Nephron (organoid): ENCODE measurements around the gene NAXD.

Experiments
- H3K27ac Mint-ChIP-seq, 3 experiments: 2 replicates each; pipeline ENCODE4 v1.8.0; 2020; ENCODE audit warnings: mixed read lengths in 3 of 3, mild to moderate bottlenecking in 2 of 3, moderate library complexity in 1 of 3
- H3K27me3 Mint-ChIP-seq: 2 replicates; pipeline ENCODE4 v1.8.0; 2021; ENCODE audit warnings: low read depth, mild to moderate bottlenecking, moderate library complexity, mixed read lengths
- H3K36me3 Mint-ChIP-seq: 2 replicates; pipeline ENCODE4 v1.8.0; 2020; ENCODE audit warnings: low read depth, mixed read lengths
- H3K4me1 Mint-ChIP-seq: 2 replicates; pipeline ENCODE4 v1.8.0; 2020; ENCODE audit warnings: mixed read lengths
- H3K4me3 Mint-ChIP-seq, 3 experiments: 2 replicates each; pipeline ENCODE4 v1.8.0; 2020; ENCODE audit warnings: mild to moderate bottlenecking in 3 of 3, mixed read lengths in 3 of 3, moderate library complexity in 2 of 3
- H3K9me3 Mint-ChIP-seq: 2 replicates; pipeline ENCODE4 v1.8.0; 2020; ENCODE audit warnings: mixed read lengths
- TF ChIP-seq, protein P1 (sequence below), 3 experiments: fragments of 200-600 bp; sonication (generic); IDR thresholded peaks; one replicate each; pipeline ENCODE4 v1.5.0; 2021; ENCODE audit warnings: antibody characterized with exemption in 3 of 3; ENCODE audit not compliant: unreplicated experiment in 3 of 3

NAXD gene

DNA sequence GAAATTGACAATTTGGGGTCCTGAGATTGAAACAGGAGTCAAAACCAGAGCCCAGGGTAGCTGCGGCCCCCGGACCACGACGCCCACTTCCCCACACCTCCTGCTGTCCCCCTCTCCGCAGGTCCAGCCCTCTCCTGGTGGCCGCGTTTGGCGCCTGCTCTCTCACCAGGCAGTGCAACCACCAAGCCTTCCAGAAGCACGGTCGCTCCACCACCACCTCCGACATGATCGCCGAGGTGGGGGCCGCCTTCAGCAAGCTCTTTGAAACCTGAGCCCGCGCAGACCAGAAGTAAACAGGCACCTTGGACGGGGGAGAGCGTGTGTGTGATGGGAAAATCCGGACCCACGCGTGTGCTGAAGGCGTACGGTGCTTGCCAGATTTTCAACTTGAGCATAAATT is 22.9 kb downstream of the NAXD start:
- H3K4me1 Mint-ChIP-seq, result peaks cover 25% of the 10 kb centered on the region
- peaks cover 74% of the 10 kb centered on the region for H3K36me3 Mint-ChIP-seq
- TF ChIP-seq, protein P1, sequence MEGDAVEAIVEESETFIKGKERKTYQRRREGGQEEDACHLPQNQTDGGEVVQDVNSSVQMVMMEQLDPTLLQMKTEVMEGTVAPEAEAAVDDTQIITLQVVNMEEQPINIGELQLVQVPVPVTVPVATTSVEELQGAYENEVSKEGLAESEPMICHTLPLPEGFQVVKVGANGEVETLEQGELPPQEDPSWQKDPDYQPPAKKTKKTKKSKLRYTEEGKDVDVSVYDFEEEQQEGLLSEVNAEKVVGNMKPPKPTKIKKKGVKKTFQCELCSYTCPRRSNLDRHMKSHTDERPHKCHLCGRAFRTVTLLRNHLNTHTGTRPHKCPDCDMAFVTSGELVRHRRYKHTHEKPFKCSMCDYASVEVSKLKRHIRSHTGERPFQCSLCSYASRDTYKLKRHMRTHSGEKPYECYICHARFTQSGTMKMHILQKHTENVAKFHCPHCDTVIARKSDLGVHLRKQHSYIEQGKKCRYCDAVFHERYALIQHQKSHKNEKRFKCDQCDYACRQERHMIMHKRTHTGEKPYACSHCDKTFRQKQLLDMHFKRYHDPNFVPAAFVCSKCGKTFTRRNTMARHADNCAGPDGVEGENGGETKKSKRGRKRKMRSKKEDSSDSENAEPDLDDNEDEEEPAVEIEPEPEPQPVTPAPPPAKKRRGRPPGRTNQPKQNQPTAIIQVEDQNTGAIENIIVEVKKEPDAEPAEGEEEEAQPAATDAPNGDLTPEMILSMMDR (IDR thresholded peaks at IDR 0.05; ENCODE audit: unreplicated experiment in 3 of 3), result no peak
- H3K27ac Mint-ChIP-seq, result no peak overlapping the region
- no peak overlapping the region for H3K4me3 Mint-ChIP-seq
- no peaks in the 10 kb centered on the region for H3K9me3 Mint-ChIP-seq
- no peaks in the 10 kb centered on the region for H3K27me3 Mint-ChIP-seq

DNA sequence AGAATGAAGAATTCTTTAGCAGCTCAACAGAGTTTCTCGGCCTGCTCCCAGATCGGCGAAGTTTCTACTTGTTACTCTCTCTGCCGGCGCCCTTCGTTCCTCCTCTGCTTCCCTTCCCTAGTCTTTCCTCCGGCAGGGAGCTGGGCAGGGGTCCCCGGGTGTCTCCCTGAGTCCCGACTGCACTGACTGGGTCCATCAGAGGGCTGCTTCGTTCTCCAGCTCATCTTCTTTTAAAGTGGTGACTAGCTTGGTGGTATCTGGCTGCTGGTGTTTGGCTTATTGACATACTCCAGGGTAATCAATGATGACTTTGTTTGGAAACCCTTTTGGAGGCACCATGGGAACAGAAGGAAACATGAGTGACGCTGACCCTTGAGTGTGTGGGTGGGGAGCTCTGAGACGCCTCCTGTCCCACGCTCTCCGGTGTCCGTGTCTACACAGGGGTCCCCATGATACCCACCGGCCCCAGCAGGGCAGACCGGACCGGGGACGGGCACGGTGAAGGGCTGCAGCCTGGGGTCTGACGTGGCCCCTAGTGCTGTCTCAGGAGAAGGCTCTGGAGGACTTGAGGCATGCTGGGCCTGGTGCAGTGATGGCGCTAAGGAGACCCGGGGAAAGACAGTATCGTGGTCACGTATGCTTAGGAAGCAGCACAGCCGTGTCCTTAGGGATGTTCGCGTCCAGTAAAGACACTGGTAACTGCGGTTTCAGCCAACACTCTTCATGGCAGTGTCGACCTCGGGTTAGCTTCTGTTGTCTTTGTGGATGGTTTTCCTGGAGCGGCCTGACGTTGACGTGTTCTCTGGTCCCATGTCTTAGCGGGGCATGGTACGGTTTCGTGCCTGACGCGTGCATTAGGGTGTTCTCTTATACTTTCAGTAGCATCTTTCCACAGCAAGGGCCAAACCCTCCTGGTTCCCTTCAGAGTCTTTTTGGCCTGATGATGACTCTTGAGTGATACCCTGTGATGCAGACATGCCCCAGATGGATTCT is 23.8 kb downstream of the NAXD start:
- TF ChIP-seq, protein P1 (IDR thresholded peaks at IDR 0.05; ENCODE audit: unreplicated experiment in 3 of 3), result no peak
- no peak overlapping the region for H3K4me3 Mint-ChIP-seq
- peaks cover 26% of the 10 kb centered on the region for H3K4me1 Mint-ChIP-seq
- H3K36me3 Mint-ChIP-seq, result peaks cover 72% of the 10 kb centered on the region
- no peaks in the 10 kb centered on the region for H3K9me3 Mint-ChIP-seq
- no peaks in the 10 kb centered on the region for H3K27me3 Mint-ChIP-seq
- no peak overlapping the region for H3K27ac Mint-ChIP-seq

DNA sequence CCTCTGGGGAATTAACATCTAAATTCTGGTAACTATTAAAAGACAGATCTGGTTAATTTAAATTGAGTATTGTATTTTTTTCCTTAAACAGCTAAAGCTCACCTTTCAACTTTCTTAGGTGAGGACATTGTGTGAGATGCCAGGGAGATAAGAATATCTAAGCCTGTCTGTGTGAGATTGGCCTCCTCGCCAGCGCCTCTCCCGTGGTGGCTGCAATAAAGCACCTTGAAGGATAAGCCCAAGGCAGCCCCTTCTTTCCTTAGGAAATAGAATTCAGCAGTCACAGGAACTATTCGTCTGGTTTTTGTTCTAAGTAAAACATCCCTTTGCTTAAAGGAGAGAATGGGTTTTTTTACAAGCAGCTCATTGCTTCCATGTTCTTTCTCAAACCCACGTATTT is 24.6 kb downstream of the NAXD start:
- peak overlapping the region in 2 of 3 experiments; percentile 50 to 59 for H3K27ac Mint-ChIP-seq
- no peaks in the 10 kb centered on the region for H3K9me3 Mint-ChIP-seq
- H3K4me1 Mint-ChIP-seq, result peaks cover 26% of the 10 kb centered on the region
- TF ChIP-seq, protein P1 (IDR thresholded peaks at IDR 0.05; ENCODE audit: unreplicated experiment in 3 of 3), result no peak
- peaks cover 66% of the 10 kb centered on the region for H3K36me3 Mint-ChIP-seq
- no peaks in the 10 kb centered on the region for H3K27me3 Mint-ChIP-seq
- no peak overlapping the region for H3K4me3 Mint-ChIP-seq

DNA sequence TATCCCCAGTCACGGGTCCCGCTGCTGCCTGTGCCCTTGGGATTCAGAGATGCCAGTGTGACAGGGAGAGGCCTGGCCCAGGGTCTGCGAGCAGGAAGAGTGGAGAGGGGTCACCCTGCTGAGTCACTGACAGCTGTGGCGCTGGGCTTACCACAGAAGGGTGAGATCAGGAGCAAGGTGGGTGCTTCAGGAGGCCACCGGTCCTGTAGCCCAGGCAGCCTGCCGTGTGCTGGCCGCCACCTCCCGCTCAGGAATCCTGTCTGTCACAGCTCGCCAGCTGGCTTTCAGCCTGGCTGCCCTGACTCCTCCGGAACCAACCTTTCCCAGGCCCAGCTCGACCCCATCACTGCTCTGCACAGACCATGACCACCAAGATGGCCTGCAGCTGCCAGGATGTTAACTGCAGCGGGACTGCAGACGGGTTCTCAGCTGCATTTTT is 25.3 kb downstream of the NAXD start:
- peak overlapping the region in 2 of 3 experiments; percentile 50 to 59 for H3K27ac Mint-ChIP-seq
- no peaks in the 10 kb centered on the region for H3K9me3 Mint-ChIP-seq
- no peak overlapping the region for H3K4me3 Mint-ChIP-seq
- H3K4me1 Mint-ChIP-seq, result peaks cover 26% of the 10 kb centered on the region
- TF ChIP-seq, protein P1 (IDR thresholded peaks at IDR 0.05; ENCODE audit: unreplicated experiment in 3 of 3), result no peak
- H3K36me3 Mint-ChIP-seq, result peaks cover 59% of the 10 kb centered on the region
- no peaks in the 10 kb centered on the region for H3K27me3 Mint-ChIP-seq

DNA sequence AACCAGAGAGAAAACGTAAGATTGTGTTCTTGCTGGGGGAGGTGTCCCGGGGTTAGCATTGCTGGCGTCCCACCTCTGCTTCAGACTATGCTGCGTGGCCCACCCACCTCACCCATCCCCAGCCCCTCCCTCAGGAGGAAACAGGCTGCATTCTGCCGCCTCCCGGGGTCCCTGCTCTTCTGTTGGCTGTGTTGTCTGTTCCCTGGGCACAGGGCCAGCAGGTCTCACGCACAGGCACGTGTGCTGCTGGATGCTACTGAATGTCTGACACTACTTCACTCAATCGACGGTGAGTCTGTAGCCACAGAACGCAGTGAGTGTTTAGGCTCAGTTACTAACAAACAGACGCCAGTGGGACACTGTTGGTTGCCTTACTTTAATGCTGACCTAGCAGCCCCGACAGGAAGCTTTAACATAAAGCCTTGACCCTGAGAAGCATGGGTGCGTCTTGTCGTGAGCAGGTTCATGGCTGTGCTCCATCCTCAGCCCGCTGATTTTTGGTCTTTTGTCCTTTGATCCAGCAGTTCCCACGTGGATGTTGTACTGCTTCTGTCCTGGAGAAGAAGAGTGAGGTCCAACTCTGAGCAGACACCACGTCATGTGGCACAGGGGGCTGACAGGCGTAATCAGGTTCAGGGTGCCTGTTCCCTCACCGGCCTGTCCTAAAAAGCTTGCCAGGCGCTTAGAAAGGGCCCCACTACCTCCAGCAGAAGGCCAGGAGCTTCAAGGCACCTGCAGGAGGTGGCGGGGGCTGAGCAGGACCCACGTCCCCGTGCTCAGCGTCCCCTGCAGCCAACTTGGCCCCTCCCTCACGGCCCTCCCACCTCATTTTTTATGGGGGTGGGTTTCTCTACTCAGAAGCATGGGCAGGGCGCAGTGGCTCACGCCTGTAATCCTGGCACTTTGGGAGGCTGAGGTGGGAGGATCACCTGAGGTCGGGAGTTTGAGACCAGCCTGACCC is 26.0 kb downstream of the NAXD start:
- H3K4me3 Mint-ChIP-seq, result no peak overlapping the region
- TF ChIP-seq, protein P1 (IDR thresholded peaks at IDR 0.05; ENCODE audit: unreplicated experiment in 3 of 3), result no peak
- peak overlapping the region in 2 of 3 experiments; percentile 50 to 59 for H3K27ac Mint-ChIP-seq
- H3K4me1 Mint-ChIP-seq, result peaks cover 26% of the 10 kb centered on the region
- H3K27me3 Mint-ChIP-seq, result no peaks in the 10 kb centered on the region
- H3K36me3 Mint-ChIP-seq, result peaks cover 56% of the 10 kb centered on the region
- no peaks in the 10 kb centered on the region for H3K9me3 Mint-ChIP-seq
